Progenitor cell of endocrine pancreas (in vitro differentiated cells): ENCODE data around the gene ADARB1. TPM values are rescaled to one million over a fixed set of nuclear protein-coding genes. Genes with fewer than 3 reads are reported as not detected.

Experiments used
- DNase-seq: peaks from one replicate; pipeline ENCODE4 v3.0.0; 2021; ENCODE audit warnings: low spot score; ENCODE audit not compliant: unreplicated experiment
- H3K27ac Mint-ChIP-seq: 2 replicates; pipeline ENCODE4 v1.8.0; 2021; ENCODE audit warnings: mild to moderate bottlenecking, moderate library complexity, mixed read lengths
- H3K27me3 Mint-ChIP-seq: 2 replicates; pipeline ENCODE4 v1.8.0; 2021; ENCODE audit warnings: mixed read lengths
- H3K36me3 Mint-ChIP-seq: 2 replicates; pipeline ENCODE4 v1.8.0; 2022; ENCODE audit warnings: mixed read lengths; ENCODE audit not compliant: insufficient read depth
- H3K4me1 Mint-ChIP-seq: 2 replicates; pipeline ENCODE4 v1.8.0; 2021; ENCODE audit warnings: low read depth, mixed read lengths
- H3K4me3 Mint-ChIP-seq: 2 replicates; pipeline ENCODE4 v1.8.0; 2021; ENCODE audit warnings: low read depth, mild to moderate bottlenecking, moderate library complexity, mixed read lengths
- H3K9me3 Mint-ChIP-seq: 2 replicates; pipeline ENCODE4 v1.8.0; 2021; ENCODE audit warnings: low read depth, mixed read lengths
- total RNA-seq: library from RNA; stranded (reverse); gene quantifications from 2 replicates; pipeline ENCODE4 v1.2.1, GENCODE V29; 2021
- TF ChIP-seq, protein P1 (sequence below): fragments of 200-600 bp; sonication (generic); IDR thresholded peaks from one replicate; pipeline ENCODE4 v1.5.0; 2021; ENCODE audit warnings: antibody characterized with exemption, mild to moderate bottlenecking; ENCODE audit not compliant: unreplicated experiment

Gene ADARB1
- total RNA-seq, 1 donor from 2014 or later, result 19.1 TPM

DNA sequence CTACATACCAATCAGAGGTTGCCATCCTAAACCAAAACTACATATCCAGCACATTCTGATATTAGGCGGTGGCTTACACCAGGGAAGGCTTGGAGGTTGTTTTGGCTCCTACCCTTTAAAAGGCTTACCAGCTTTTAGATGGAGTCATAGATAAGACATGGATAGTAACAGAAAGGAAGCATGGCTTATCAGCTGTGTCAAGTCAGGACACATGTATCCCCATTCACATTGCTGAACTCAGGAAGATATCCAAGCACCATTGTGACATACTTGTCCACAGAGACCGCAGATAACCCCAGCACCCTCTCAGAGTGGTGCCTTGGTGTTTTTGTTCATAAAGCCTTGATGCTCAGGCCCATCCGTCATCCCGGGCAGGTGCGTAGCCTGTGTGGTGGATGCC is 39.7 kb downstream of the ADARB1 start:
- Mint-ChIP-seq H3K36me3 (no peaks in the 10 kb centered on the region), H3K4me1 (no peaks in the 10 kb centered on the region), H3K27ac (no peak overlapping the region), H3K27me3 (no peaks in the 10 kb centered on the region), H3K9me3 (no peaks in the 10 kb centered on the region), H3K4me3 (no peak overlapping the region)
- no peak for DNase-seq
- TF ChIP-seq, protein P1, sequence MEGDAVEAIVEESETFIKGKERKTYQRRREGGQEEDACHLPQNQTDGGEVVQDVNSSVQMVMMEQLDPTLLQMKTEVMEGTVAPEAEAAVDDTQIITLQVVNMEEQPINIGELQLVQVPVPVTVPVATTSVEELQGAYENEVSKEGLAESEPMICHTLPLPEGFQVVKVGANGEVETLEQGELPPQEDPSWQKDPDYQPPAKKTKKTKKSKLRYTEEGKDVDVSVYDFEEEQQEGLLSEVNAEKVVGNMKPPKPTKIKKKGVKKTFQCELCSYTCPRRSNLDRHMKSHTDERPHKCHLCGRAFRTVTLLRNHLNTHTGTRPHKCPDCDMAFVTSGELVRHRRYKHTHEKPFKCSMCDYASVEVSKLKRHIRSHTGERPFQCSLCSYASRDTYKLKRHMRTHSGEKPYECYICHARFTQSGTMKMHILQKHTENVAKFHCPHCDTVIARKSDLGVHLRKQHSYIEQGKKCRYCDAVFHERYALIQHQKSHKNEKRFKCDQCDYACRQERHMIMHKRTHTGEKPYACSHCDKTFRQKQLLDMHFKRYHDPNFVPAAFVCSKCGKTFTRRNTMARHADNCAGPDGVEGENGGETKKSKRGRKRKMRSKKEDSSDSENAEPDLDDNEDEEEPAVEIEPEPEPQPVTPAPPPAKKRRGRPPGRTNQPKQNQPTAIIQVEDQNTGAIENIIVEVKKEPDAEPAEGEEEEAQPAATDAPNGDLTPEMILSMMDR, result no peak

DNA sequence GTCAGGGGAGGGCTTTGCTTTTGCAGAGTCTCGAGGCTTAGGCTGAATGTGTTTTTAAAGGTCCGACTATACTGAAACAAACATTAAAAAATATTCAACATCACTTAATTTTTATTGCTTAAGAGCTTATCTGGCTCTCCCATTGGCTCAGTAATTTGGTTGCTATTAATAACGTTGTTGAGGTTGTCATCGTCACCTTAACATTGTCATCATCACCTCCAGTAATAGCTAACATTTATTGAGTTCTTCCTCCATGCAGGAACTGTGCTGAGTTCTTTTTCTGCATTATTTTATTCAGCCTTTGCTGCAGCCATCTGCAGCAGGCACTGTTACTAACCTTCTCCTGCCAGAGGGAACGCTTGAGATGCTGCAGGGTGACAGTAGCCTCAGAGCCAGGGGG is 40.1 kb downstream of the ADARB1 start:
- Mint-ChIP-seq H3K27ac (no peak overlapping the region), H3K36me3 (no peaks in the 10 kb centered on the region), H3K4me1 (no peaks in the 10 kb centered on the region), H3K4me3 (no peak overlapping the region), H3K27me3 (no peaks in the 10 kb centered on the region), H3K9me3 (no peaks in the 10 kb centered on the region)
- TF ChIP-seq, protein P1, result no peak
- DNase-seq, result no peak

DNA sequence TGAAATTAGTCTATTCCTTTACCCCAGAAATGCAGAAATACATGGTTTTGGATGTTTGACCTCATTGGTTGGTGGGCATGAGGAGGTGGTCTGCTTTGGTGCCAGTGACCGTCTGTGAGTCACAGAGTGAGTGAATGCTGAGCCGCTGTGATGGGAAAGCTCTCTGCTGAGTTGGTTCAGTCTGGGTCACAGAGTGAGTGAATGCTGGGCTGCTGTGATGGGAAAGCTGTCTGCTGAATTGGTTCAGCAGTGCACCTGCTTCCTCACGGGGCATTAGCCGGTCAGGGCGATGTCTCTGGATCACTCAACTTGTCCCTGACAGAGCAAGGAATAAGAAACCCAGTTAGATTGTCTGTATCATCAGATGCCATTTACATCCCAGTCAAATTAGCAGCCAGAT is 40.8 kb downstream of the ADARB1 start:
- Mint-ChIP-seq H3K4me1 (no peaks in the 10 kb centered on the region), H3K27ac (no peak overlapping the region)
- DNase-seq, result no peak

DNA sequence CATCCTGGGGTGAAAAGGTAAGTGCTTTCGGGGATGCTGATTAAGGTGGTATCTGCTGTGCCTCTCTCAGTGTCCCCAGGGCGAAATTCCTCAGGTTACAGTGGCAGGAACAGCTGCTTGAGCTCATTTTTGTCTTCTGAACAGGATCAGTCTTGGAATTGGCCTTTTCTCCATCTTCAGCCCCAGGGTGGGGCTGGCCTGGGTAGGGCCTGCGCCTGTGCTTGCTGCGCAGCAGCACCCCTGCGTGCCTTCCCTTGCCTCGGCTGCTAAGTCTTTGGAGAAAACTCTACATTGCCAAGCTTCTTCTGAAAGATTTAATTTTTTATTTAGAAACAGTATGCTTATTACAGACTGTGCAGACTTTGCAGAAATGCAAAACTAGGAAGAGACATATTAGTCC is 41.7 kb downstream of the ADARB1 start:
- H3K9me3 Mint-ChIP-seq, result no peaks in the 10 kb centered on the region
- TF ChIP-seq, protein P1, result no peak
- no peaks in the 10 kb centered on the region for H3K27me3 Mint-ChIP-seq

More for the DNA sequence above, 40.8 kb downstream of the ADARB1 start:
- Mint-ChIP-seq H3K27me3 (no peaks in the 10 kb centered on the region), H3K9me3 (no peaks in the 10 kb centered on the region), H3K4me3 (no peak overlapping the region), H3K36me3 (no peaks in the 10 kb centered on the region)
- TF ChIP-seq, protein P1, result no peak

DNA sequence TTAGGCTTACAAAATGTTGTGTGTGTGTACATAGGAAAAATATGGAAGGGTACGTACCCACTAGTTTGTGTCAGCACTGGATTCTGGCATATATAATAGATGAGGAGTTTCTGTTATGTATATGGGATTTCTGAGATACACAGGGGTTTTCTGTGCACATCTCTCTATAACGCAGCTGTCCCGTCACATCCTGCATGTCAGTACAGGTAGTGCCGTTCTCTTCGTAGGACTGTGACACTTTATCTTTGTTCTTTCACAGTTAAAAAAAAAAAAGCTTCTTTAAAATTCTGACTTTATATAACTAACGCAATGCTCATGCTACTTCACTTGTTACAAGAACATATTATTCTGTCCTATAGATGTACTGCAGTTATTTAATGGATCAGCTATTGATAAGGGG is 42.9 kb downstream of the ADARB1 start:
- H3K36me3 Mint-ChIP-seq, result no peaks in the 10 kb centered on the region
- H3K27me3 Mint-ChIP-seq, result no peaks in the 10 kb centered on the region
- DNase-seq, result no peak
- no peak overlapping the region for H3K4me3 Mint-ChIP-seq
- no peak overlapping the region for H3K27ac Mint-ChIP-seq
- H3K9me3 Mint-ChIP-seq, result no peaks in the 10 kb centered on the region
- H3K4me1 Mint-ChIP-seq, result no peaks in the 10 kb centered on the region
- TF ChIP-seq, protein P1, result no peak

More for the DNA sequence above, 41.7 kb downstream of the ADARB1 start:
- H3K4me1 Mint-ChIP-seq, result no peaks in the 10 kb centered on the region
- no peaks in the 10 kb centered on the region for H3K36me3 Mint-ChIP-seq
- no peak for DNase-seq
- no peak overlapping the region for H3K27ac Mint-ChIP-seq
- H3K4me3 Mint-ChIP-seq, result no peak overlapping the region
